GM23338 (cell line): Measurements from ENCODE around the gene SERPINB10.

ENCODE experiments used
- CREB1 ChIP-seq: fragments of 250-450 bp; sonication (Bioruptor Pico); IDR thresholded peaks from 2 replicates; pipeline ENCODE4 v1.5.0; 2020; ENCODE audit warnings: low read depth, mild to moderate bottlenecking, moderate library complexity
- EZH2 ChIP-seq: fragments of 200-600 bp; sonication (generic); IDR thresholded peaks from one replicate; pipeline ENCODE4 v1.8.0; 2017; ENCODE audit warnings: antibody characterized with exemption, mild to moderate bottlenecking, low read depth; ENCODE audit not compliant: unreplicated experiment
- EZH2phosphoT487 ChIP-seq: fragments of 200-600 bp; sonication (generic); IDR thresholded peaks from one replicate; pipeline ENCODE4 v1.8.1; 2018; ENCODE audit warnings: antibody characterized with exemption; ENCODE audit not compliant: unreplicated experiment
- JUNB ChIP-seq: IDR thresholded peaks from one replicate; pipeline ENCODE4 v1.6.1; 2016; ENCODE audit warnings: antibody characterized with exemption; ENCODE audit not compliant: unreplicated experiment
- NANOG ChIP-seq: IDR thresholded peaks from 2 replicates; pipeline ENCODE4 v1.6.1; 2016; ENCODE audit warnings: antibody characterized with exemption, borderline replicate concordance
- POLR2AphosphoS5 ChIP-seq: IDR thresholded peaks from 2 replicates; pipeline ENCODE4 v1.6.1; 2016; ENCODE audit warnings: antibody characterized with exemption, low read depth
- STAT1 ChIP-seq: IDR thresholded peaks from one replicate; pipeline ENCODE4 v1.6.1; 2016; ENCODE audit warnings: antibody characterized with exemption; ENCODE audit not compliant: unreplicated experiment
- ZNF114 ChIP-seq: fragments of 250-450 bp; sonication (Bioruptor Pico); IDR thresholded peaks from 2 replicates; pipeline ENCODE4 v1.5.0; 2020; ENCODE audit warnings: mild to moderate bottlenecking, moderate library complexity
- ZNF331 ChIP-seq: fragments of 250-450 bp; sonication (Bioruptor Pico); IDR thresholded peaks from 2 replicates; pipeline ENCODE4 v1.5.0; 2020; ENCODE audit warnings: low read depth, mild to moderate bottlenecking, moderate library complexity
- TF ChIP-seq, protein P1 (sequence below), 2 experiments: fragments of 200-600 bp in 1 of 2; sonication (generic) in 1 of 2; conservative IDR thresholded peaks; 2 replicates each; pipeline versions ENCODE4 v1.5.1 to v1.6.1; 2016 to 2017; ENCODE audit warnings: antibody characterized with exemption in 2 of 2, low read depth in 2 of 2, mild to moderate bottlenecking in 2 of 2, moderate library complexity in 1 of 2
- TF ChIP-seq, protein P2 (sequence below): IDR thresholded peaks from one replicate; pipeline ENCODE4 v1.6.1; 2018; ENCODE audit warnings: antibody characterized with exemption; ENCODE audit not compliant: unreplicated experiment
- TF ChIP-seq, protein P3 (sequence below): IDR thresholded peaks from 2 replicates; pipeline ENCODE4 v1.6.1; 2016; ENCODE audit warnings: antibody characterized with exemption

DNA sequence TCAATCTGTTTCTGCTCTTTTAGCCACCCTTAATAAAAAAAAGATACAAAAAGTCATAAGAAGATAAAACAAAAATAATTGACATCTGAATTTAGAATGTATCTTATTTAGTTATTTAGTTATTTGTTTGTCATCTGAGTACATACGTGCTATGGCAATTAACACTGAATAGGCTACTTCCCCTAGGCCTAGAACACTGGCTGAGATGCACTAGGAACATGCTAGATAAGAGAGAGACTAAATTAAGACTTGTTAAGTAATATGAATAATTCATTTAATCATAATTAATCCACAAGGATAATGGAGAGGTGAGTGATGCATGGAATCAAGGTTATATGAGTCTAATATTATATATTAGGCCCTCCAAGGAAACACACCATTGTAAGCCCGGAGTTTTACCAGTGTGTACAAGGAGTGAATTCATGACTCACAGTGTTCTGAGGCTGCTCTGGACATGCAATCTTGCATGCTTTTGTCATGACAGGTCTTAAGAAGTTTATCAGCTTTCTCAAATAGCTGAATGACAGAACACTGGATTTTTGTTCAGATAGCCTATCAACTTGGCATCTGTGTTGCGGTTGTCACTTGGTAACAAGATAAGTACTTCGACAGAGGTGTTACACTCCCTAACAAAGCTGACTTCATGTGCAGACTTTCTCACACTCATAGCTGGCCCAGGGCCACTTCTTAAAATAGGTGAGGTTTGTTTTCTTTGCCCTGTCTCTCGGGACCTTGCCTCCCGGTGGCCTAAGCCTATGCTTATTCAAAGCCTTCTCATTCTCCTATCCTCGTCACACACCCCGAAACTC lies 25.2 kb upstream of the SERPINB10 start:
- TF ChIP-seq, protein P1, sequence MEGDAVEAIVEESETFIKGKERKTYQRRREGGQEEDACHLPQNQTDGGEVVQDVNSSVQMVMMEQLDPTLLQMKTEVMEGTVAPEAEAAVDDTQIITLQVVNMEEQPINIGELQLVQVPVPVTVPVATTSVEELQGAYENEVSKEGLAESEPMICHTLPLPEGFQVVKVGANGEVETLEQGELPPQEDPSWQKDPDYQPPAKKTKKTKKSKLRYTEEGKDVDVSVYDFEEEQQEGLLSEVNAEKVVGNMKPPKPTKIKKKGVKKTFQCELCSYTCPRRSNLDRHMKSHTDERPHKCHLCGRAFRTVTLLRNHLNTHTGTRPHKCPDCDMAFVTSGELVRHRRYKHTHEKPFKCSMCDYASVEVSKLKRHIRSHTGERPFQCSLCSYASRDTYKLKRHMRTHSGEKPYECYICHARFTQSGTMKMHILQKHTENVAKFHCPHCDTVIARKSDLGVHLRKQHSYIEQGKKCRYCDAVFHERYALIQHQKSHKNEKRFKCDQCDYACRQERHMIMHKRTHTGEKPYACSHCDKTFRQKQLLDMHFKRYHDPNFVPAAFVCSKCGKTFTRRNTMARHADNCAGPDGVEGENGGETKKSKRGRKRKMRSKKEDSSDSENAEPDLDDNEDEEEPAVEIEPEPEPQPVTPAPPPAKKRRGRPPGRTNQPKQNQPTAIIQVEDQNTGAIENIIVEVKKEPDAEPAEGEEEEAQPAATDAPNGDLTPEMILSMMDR (conservative IDR thresholded peaks at IDR 0.05; ENCODE audit: low read depth in 2 of 2): no peak
- no peak for TF ChIP-seq JUNB
- no peak for TF ChIP-seq POLR2AphosphoS5
- no peak for TF ChIP-seq ZNF331 (CRISPR knock-in tag)
- TF ChIP-seq, protein P2, sequence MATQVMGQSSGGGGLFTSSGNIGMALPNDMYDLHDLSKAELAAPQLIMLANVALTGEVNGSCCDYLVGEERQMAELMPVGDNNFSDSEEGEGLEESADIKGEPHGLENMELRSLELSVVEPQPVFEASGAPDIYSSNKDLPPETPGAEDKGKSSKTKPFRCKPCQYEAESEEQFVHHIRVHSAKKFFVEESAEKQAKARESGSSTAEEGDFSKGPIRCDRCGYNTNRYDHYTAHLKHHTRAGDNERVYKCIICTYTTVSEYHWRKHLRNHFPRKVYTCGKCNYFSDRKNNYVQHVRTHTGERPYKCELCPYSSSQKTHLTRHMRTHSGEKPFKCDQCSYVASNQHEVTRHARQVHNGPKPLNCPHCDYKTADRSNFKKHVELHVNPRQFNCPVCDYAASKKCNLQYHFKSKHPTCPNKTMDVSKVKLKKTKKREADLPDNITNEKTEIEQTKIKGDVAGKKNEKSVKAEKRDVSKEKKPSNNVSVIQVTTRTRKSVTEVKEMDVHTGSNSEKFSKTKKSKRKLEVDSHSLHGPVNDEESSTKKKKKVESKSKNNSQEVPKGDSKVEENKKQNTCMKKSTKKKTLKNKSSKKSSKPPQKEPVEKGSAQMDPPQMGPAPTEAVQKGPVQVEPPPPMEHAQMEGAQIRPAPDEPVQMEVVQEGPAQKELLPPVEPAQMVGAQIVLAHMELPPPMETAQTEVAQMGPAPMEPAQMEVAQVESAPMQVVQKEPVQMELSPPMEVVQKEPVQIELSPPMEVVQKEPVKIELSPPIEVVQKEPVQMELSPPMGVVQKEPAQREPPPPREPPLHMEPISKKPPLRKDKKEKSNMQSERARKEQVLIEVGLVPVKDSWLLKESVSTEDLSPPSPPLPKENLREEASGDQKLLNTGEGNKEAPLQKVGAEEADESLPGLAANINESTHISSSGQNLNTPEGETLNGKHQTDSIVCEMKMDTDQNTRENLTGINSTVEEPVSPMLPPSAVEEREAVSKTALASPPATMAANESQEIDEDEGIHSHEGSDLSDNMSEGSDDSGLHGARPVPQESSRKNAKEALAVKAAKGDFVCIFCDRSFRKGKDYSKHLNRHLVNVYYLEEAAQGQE: no peak
- TF ChIP-seq EZH2: no peak
- no peak for TF ChIP-seq STAT1
- TF ChIP-seq, protein P3, sequence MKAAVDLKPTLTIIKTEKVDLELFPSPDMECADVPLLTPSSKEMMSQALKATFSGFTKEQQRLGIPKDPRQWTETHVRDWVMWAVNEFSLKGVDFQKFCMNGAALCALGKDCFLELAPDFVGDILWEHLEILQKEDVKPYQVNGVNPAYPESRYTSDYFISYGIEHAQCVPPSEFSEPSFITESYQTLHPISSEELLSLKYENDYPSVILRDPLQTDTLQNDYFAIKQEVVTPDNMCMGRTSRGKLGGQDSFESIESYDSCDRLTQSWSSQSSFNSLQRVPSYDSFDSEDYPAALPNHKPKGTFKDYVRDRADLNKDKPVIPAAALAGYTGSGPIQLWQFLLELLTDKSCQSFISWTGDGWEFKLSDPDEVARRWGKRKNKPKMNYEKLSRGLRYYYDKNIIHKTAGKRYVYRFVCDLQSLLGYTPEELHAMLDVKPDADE: no peak
- TF ChIP-seq CREB1 (CRISPR knock-in tag): no peak
- TF ChIP-seq EZH2phosphoT487: no peak
- no peak for TF ChIP-seq ZNF114 (CRISPR knock-in tag)
- TF ChIP-seq NANOG: no peak
